ENCODE data around the gene ENOX1.
A peak's percentile ranks its signal among the peaks of the same experiment; 100 is the strongest.

The ENOX1 gene

DNA sequence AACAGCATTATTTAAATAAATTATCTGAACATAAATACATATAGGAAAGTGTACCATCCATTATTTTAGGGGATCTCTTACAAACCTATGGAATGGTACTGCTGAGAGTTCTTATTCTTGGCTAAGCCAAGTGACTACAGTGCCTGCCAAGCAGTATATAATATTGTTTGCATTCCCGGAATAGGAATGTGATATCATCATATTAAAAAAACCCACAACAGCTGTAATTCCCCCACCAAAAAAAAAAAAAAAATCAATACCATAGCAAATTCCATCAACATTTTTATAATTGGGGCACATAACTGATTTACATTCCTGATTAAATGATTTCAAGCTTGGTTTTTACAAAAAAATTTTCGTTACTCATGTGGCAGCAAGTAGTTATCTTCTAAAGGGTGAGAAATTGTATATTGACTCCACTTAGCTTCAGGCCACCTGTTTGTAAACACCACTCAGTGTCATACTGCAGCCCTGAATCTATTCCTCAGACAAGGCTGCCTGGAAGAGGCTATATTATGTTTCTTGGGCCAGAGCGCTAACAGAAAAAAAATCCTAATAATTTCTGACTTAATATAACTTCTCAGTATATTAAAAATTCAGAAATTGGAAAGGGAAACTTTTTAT, 485.3 kb downstream of the ENOX1 start:
- no peaks in the 10 kb centered on the region for H3K9me3 Mint-ChIP-seq

DNA sequence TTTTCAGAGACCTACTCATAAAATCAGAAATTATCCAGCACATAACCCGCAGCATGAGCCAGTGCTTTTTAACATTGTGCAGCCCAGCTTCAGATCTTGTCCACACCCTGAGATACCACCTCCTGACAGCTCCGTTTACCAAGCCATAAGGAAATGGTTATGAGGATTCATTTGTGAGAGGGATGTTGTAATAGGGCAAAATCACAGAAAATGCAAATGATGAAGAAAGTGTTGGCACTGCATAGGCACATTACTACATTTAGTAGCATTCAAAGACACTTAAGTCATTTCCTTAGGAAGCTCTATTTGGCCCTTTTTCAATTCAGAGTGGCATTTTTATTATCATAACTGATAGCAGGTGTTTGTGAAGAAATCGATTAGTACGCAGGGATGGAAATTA, 485.9 kb downstream of the ENOX1 start:
- TF ChIP-seq, protein P1, sequence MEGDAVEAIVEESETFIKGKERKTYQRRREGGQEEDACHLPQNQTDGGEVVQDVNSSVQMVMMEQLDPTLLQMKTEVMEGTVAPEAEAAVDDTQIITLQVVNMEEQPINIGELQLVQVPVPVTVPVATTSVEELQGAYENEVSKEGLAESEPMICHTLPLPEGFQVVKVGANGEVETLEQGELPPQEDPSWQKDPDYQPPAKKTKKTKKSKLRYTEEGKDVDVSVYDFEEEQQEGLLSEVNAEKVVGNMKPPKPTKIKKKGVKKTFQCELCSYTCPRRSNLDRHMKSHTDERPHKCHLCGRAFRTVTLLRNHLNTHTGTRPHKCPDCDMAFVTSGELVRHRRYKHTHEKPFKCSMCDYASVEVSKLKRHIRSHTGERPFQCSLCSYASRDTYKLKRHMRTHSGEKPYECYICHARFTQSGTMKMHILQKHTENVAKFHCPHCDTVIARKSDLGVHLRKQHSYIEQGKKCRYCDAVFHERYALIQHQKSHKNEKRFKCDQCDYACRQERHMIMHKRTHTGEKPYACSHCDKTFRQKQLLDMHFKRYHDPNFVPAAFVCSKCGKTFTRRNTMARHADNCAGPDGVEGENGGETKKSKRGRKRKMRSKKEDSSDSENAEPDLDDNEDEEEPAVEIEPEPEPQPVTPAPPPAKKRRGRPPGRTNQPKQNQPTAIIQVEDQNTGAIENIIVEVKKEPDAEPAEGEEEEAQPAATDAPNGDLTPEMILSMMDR (IDR thresholded peaks at IDR 0.05; ENCODE audit: unreplicated experiment in 3 of 3) = no peak
- H3K4me3 Mint-ChIP-seq = no peak overlapping the region
- peaks cover 61% of the 10 kb centered on the region for H3K4me1 Mint-ChIP-seq
- H3K9me3 Mint-ChIP-seq = no peaks in the 10 kb centered on the region
- peak overlapping the region in 1 of 3 experiments; percentile 7 for H3K27ac Mint-ChIP-seq
- H3K36me3 Mint-ChIP-seq (ENCODE audit: low read depth) = no peaks in the 10 kb centered on the region
- H3K27me3 Mint-ChIP-seq (ENCODE audit: low read depth) = no peaks in the 10 kb centered on the region

More for the DNA sequence above, 485.3 kb downstream of the ENOX1 start:
- H3K4me3 Mint-ChIP-seq = no peak overlapping the region
- TF ChIP-seq, protein P1 (IDR thresholded peaks at IDR 0.05; ENCODE audit: unreplicated experiment in 3 of 3) = no peak
- peak overlapping the region; percentile 4 to 64 (median 43) for H3K27ac Mint-ChIP-seq
- H3K4me1 Mint-ChIP-seq = peaks cover 64% of the 10 kb centered on the region
- no peaks in the 10 kb centered on the region for H3K27me3 Mint-ChIP-seq (ENCODE audit: low read depth)
- H3K36me3 Mint-ChIP-seq (ENCODE audit: low read depth) = no peaks in the 10 kb centered on the region

DNA sequence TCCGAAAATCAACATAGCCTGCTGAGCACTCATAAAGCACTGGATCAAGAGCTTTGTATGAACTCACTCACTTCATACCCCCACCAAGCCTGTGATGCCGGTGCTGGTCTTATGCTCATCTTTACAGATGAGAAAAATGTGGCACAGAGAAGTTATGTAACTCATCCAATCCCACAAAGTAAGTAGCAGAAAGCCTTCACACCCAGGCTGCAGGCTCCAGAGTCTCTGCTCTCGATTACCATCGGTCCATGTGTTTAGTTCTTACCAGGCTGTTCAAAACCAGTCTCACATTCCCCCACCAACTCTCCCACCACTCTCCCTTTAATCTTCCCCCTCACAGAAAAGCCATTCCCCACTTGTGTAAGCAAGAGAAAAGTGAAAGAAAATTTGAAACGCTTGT, 487.4 kb downstream of the ENOX1 start:
- H3K27ac Mint-ChIP-seq = no peak overlapping the region
- TF ChIP-seq, protein P1 (IDR thresholded peaks at IDR 0.05; ENCODE audit: unreplicated experiment in 3 of 3) = no peak
- H3K4me3 Mint-ChIP-seq = no peak overlapping the region
- no peaks in the 10 kb centered on the region for H3K27me3 Mint-ChIP-seq (ENCODE audit: low read depth)
- H3K36me3 Mint-ChIP-seq (ENCODE audit: low read depth) = no peaks in the 10 kb centered on the region
- H3K9me3 Mint-ChIP-seq = no peaks in the 10 kb centered on the region
- H3K4me1 Mint-ChIP-seq = peaks cover 63% of the 10 kb centered on the region

DNA sequence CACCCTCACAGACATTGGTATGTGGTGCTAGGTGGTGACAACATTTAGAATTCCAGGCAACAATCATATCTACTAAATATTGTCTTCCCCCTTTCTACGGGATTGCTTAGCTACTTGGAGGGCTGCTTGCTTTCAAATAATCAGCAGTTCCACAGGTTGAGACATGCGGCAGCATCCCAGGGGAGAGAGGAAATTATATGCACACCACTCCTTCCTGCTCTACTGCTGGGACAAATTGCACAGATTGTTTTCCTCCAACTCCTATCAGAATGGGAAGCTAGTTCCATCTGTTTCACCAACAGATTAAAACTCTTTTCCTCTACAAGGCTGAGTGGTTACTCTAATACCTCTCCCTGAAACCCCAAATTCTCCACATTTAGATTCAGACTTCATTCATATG, 488.0 kb downstream of the ENOX1 start:
- Mint-ChIP-seq H3K27me3 (ENCODE audit: low read depth) (no peaks in the 10 kb centered on the region), H3K4me3 (no peak overlapping the region), H3K4me1 (peaks cover 63% of the 10 kb centered on the region), H3K27ac (peak overlapping the region in 1 of 3 experiments; percentile 2), H3K36me3 (ENCODE audit: low read depth) (no peaks in the 10 kb centered on the region), H3K9me3 (no peaks in the 10 kb centered on the region)
- TF ChIP-seq, protein P1 (IDR thresholded peaks at IDR 0.05; ENCODE audit: unreplicated experiment in 3 of 3) = no peak

DNA sequence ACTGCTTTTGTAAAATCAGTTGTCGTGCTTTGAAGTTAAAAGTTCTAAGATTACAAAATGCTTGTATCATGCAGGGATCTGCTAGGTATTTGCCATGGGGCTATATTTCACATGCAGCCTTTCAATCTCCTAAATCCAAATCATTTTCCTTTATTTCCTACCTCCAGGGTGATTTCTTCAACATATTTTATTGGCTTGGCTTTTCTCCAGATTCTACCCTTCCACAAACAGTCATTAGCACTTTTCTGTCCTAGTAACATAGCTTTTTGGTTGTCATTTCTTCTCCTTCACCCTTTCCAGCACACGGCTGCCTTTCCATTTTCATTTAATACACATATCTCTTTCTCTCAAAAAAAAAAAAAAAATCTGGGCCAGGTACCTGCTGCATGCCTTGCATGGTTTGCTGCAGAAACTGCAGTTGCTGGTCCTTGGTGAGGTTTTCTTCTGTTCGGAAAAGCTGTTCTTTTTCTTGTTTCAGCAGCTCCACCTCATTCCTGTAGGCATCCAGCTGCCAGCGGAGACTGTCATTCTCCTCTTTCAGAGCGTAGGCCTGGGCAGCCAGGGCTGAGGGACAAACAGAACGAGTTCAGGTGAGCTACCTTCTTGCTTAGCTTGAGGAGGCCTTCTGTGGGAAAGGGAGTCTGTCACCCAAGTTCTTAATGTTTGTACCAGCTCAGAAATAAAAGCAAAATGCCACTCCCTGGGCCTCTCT, 488.6 kb downstream of the ENOX1 start:
- Mint-ChIP-seq H3K27ac (no peak overlapping the region), H3K9me3 (no peaks in the 10 kb centered on the region), H3K4me1 (peaks cover 59% of the 10 kb centered on the region), H3K36me3 (ENCODE audit: low read depth) (no peaks in the 10 kb centered on the region), H3K4me3 (no peak overlapping the region), H3K27me3 (ENCODE audit: low read depth) (no peaks in the 10 kb centered on the region)
- TF ChIP-seq, protein P1 (IDR thresholded peaks at IDR 0.05; ENCODE audit: unreplicated experiment in 3 of 3) = no peak
